GM19023 (cell line): ENCODE data around the gene CD300LB.
"Not testable (repeated sequence)": the region's sequence is repeated elsewhere in the genome, so short reads cannot be mapped to it uniquely, and the experiment has no call there.

Experiments used
- ATAC-seq: cut with Tn5 transposase; IDR thresholded peaks from one replicate; pipeline ENCODE4 v1.9.1; 2021; ENCODE audit warnings: mild to moderate bottlenecking, moderate library complexity; ENCODE audit not compliant: unreplicated experiment

The CD300LB gene

GRCh38 chr17:74531231-74531761 is at the start of gene CD300LB:
Gene CD300LB, minus strand, starts transcription at chr17:74531475. Its CDS starts 125 bp downstream, at chr17:74531350.
- ATAC-seq = no peak

- ATAC-seq = no peak
Observed at GRCh38 chr17:74579900-74580299, 48.6 kb upstream of the CD300LB start.

GRCh38 chr17:74578979-74579378 is 47.7 kb upstream of the CD300LB start:
- no peak for ATAC-seq

GRCh38 chr17:74574489-74575142 is 43.3 kb upstream of the CD300LB start:
- ATAC-seq = no peak

- not testable (repeated sequence) for ATAC-seq
Observed at GRCh38 chr17:74573635-74574034, 42.4 kb upstream of the CD300LB start.

GRCh38 chr17:74573169-74573568 is 41.9 kb upstream of the CD300LB start:
- no peak for ATAC-seq

GRCh38 chr17:74571621-74572270 is 40.5 kb upstream of the CD300LB start:
- ATAC-seq = no peak

GRCh38 chr17:74569020-74570003 is 38.0 kb upstream of the CD300LB start:
- no peak for ATAC-seq

GRCh38 chr17:74568106-74568873 is 37.0 kb upstream of the CD300LB start:
- no peak for ATAC-seq

- no peak for ATAC-seq
Observed at GRCh38 chr17:74567397-74567796, 36.1 kb upstream of the CD300LB start, which contains the start of gene CD300H. Gene CD300H, minus strand, starts transcription at chr17:74567509.

- ATAC-seq = no peak
Observed at GRCh38 chr17:74566132-74566753, 35.0 kb upstream of the CD300LB start.

GRCh38 chr17:74565126-74565525 is 33.9 kb upstream of the CD300LB start:
- no peak for ATAC-seq

GRCh38 chr17:74563358-74563757 is 32.1 kb upstream of the CD300LB start:
- ATAC-seq = no peak

GRCh38 chr17:74561586-74561985 is 30.3 kb upstream of the CD300LB start:
- no peak for ATAC-seq

- no peak for ATAC-seq
Observed at GRCh38 chr17:74558882-74559519, 27.7 kb upstream of the CD300LB start.

GRCh38 chr17:74558402-74558801 is 27.1 kb upstream of the CD300LB start:
- not testable (repeated sequence) for ATAC-seq

- ATAC-seq = no peak
Observed at GRCh38 chr17:74555427-74555940, 24.2 kb upstream of the CD300LB start.

GRCh38 chr17:74554909-74555308 is 23.6 kb upstream of the CD300LB start:
- no peak for ATAC-seq

- ATAC-seq = no peak
Observed at GRCh38 chr17:74552037-74552436, 20.8 kb upstream of the CD300LB start.
